ENCODE measurements around the gene CDYL2.

Gene CDYL2

GRCh38 chr16:80615735-80616134, 188.7 kb downstream of the CDYL2 start:
- TF ChIP-seq ZFP30 (CRISPR knock-in tag; IDR thresholded peaks at IDR 0.05) (no peak), OSR1 (CRISPR knock-in tag; IDR thresholded peaks at IDR 0.05) (no peak), TOX (CRISPR knock-in tag; IDR thresholded peaks at IDR 0.05; ENCODE audit: borderline replicate concordance) (no peak), ZNF70 (CRISPR knock-in tag; IDR thresholded peaks at IDR 0.05) (no peak), TCF4 (CRISPR knock-in tag; IDR thresholded peaks at IDR 0.05; ENCODE audit: borderline replicate concordance) (no peak), TSHZ2 (CRISPR knock-in tag; IDR thresholded peaks at IDR 0.05) (no peak), BACH2 (CRISPR knock-in tag; IDR thresholded peaks at IDR 0.05; ENCODE audit: borderline replicate concordance) (no peak), ZNF8 (CRISPR knock-in tag; IDR thresholded peaks at IDR 0.05) (no peak), ISL1 (CRISPR knock-in tag; IDR thresholded peaks at IDR 0.05) (no peak), ZNF565 (CRISPR knock-in tag; conservative IDR thresholded peaks at IDR 0.05; ENCODE audit: low read depth) (no peak), ESRRG (CRISPR knock-in tag; IDR thresholded peaks at IDR 0.05) (no peak), CSDC2 (CRISPR knock-in tag; IDR thresholded peaks at IDR 0.05) (no peak), ARNTL (CRISPR knock-in tag; IDR thresholded peaks at IDR 0.05; ENCODE audit: borderline replicate concordance, low read depth) (no peak)
- TF ChIP-seq, protein P1, sequence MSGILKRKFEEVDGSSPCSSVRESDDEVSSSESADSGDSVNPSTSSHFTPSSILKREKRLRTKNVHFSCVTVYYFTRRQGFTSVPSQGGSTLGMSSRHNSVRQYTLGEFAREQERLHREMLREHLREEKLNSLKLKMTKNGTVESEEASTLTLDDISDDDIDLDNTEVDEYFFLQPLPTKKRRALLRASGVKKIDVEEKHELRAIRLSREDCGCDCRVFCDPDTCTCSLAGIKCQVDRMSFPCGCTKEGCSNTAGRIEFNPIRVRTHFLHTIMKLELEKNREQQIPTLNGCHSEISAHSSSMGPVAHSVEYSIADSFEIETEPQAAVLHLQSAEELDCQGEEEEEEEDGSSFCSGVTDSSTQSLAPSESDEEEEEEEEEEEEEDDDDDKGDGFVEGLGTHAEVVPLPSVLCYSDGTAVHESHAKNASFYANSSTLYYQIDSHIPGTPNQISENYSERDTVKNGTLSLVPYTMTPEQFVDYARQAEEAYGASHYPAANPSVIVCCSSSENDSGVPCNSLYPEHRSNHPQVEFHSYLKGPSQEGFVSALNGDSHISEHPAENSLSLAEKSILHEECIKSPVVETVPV (CRISPR knock-in tag; IDR thresholded peaks at IDR 0.05), result no peak
- TF ChIP-seq, protein P2, sequence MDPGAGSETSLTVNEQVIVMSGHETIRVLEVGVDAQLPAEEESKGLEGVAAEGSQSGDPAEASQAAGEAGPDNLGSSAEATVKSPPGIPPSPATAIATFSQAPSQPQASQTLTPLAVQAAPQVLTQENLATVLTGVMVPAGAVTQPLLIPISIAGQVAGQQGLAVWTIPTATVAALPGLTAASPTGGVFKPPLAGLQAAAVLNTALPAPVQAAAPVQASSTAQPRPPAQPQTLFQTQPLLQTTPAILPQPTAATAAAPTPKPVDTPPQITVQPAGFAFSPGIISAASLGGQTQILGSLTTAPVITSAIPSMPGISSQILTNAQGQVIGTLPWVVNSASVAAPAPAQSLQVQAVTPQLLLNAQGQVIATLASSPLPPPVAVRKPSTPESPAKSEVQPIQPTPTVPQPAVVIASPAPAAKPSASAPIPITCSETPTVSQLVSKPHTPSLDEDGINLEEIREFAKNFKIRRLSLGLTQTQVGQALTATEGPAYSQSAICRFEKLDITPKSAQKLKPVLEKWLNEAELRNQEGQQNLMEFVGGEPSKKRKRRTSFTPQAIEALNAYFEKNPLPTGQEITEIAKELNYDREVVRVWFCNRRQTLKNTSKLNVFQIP (CRISPR knock-in tag; IDR thresholded peaks at IDR 0.05; ENCODE audit: borderline replicate concordance, low read depth), result no peak
- TF ChIP-seq, protein P3, sequence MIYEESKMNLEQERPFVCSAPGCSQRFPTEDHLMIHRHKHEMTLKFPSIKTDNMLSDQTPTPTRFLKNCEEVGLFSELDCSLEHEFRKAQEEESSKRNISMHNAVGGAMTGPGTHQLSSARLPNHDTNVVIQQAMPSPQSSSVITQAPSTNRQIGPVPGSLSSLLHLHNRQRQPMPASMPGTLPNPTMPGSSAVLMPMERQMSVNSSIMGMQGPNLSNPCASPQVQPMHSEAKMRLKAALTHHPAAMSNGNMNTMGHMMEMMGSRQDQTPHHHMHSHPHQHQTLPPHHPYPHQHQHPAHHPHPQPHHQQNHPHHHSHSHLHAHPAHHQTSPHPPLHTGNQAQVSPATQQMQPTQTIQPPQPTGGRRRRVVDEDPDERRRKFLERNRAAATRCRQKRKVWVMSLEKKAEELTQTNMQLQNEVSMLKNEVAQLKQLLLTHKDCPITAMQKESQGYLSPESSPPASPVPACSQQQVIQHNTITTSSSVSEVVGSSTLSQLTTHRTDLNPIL (CRISPR knock-in tag; IDR thresholded peaks at IDR 0.05; ENCODE audit: low read depth), result no peak
- no peak for ATAC-seq

GRCh38 chr16:80614908-80615671, 189.3 kb downstream of the CDYL2 start:
- no peak; the same call in 2 of the 3 replicates for ATAC-seq
- TF ChIP-seq ESRRG (CRISPR knock-in tag; IDR thresholded peaks at IDR 0.05) (no peak), ZNF70 (CRISPR knock-in tag; IDR thresholded peaks at IDR 0.05) (no peak), ZNF565 (CRISPR knock-in tag; conservative IDR thresholded peaks at IDR 0.05; ENCODE audit: low read depth) (no peak), ZFP3 (CRISPR knock-in tag; IDR thresholded peaks at IDR 0.05) (no peak), TCF4 (CRISPR knock-in tag; IDR thresholded peaks at IDR 0.05; ENCODE audit: borderline replicate concordance) (no peak), PATZ1 (CRISPR knock-in tag; IDR thresholded peaks at IDR 0.05; ENCODE audit: borderline replicate concordance) (no peak), ZFP30 (CRISPR knock-in tag; IDR thresholded peaks at IDR 0.05) (no peak), BACH2 (CRISPR knock-in tag; IDR thresholded peaks at IDR 0.05; ENCODE audit: borderline replicate concordance) (no peak), SNAI2 (CRISPR knock-in tag; IDR thresholded peaks at IDR 0.05) (no peak), TSHZ2 (CRISPR knock-in tag; IDR thresholded peaks at IDR 0.05) (no peak), RARB (CRISPR knock-in tag; IDR thresholded peaks at IDR 0.05) (no peak), ZC3H10 (CRISPR knock-in tag; IDR thresholded peaks at IDR 0.05) (no peak), PPARA (CRISPR knock-in tag; IDR thresholded peaks at IDR 0.05; ENCODE audit: borderline replicate concordance) (no peak), ZNF8 (CRISPR knock-in tag; IDR thresholded peaks at IDR 0.05) (no peak)
- TF ChIP-seq, protein P3 (CRISPR knock-in tag; IDR thresholded peaks at IDR 0.05; ENCODE audit: low read depth), result no peak
- TF ChIP-seq, protein P1 (CRISPR knock-in tag; IDR thresholded peaks at IDR 0.05), result no peak

Data from SK-N-SH treated with all-trans-retinoic acid at 6 μM for 48 hours (cell line).